NCI-H146 treated with DMSO at 0.1 percent for 48 hours (cell line): ENCODE measurements around the gene GGCT.
"Not testable (repeated sequence)": the region's sequence is repeated elsewhere in the genome, so short reads cannot be mapped to it uniquely, and the experiment has no call there.

Experiments used
- DNase-seq: peaks from one replicate; lab custom pipeline; 2025; ENCODE audit not compliant: unreplicated experiment; lab: John Stamatoyannopoulos, UW

The GGCT gene, protein sequence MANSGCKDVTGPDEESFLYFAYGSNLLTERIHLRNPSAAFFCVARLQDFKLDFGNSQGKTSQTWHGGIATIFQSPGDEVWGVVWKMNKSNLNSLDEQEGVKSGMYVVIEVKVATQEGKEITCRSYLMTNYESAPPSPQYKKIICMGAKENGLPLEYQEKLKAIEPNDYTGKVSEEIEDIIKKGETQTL

DNA sequence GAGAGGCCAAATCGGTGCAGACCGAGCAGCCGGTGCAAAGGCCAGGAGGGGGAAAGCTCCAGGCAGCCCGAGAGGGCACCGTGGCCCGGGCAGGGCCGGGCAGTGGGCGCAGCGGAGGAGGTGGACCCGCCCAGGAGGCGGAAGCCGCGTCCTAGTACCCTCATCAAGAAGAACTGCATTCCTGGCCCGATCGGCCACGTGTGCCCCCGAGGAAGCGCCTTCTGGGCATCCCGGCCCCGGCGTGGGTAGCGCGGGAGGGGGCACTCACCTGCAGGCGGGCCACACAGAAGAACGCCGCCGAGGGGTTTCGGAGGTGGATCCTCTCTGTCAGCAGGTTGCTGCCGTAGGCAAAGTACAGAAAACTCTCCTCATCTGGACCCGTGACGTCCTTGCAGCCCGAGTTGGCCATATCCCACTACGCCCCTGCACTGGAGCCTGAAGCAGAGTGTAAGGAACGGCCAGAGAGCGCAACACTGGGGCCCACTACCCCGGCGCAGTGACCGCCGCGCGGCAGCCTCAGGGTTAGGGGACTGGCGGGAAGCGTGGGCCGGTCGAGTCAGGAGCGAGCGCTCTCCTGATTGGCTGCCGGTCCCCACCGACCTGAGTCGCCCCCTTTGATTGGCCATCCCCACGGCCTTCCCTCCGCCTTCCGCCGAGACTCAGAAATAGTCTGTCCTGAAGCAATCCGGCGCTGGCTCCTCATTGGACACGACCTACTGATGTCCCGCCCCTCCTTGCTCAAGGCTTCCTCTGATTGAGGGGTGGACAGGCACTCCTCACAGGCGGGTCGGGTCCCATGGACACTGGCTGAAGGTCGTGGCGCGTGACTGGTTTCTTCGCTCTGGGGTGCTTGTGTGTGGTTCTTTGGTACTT lies at the start of gene GGCT:
Gene GGCT (minus strand): TSS at position 529 of the 873 bp plus-strand sequence. CDS start 120 bp downstream, at position 409.
- DNase-seq: peak; percentile 96

- no peak for DNase-seq
Measured at GRCh38 chr7:30553546-30553945, 48.9 kb upstream of the GGCT start.

- no peak for DNase-seq
Measured at GRCh38 chr7:30553141-30553540, 48.5 kb upstream of the GGCT start.

DNA sequence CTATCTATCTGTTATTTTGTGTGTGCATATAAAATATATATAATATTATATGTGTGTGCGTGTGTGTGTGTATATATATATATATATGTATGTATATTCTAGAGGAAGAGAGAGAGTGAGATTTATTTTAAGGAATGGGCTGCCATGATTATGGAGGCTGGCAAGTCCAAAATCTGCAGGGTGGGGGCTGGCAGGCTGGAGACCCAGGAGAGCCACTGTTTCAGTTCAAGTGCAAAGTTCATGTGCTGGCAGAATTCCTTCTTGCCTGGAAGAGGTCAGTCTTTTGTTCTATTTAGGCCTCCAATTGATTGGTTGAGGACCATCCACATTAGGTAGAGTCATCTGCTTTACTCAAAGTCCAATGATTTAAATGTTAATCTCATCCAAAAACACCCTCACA lies 47.7 kb upstream of the GGCT start:
- no peak for DNase-seq

DNA sequence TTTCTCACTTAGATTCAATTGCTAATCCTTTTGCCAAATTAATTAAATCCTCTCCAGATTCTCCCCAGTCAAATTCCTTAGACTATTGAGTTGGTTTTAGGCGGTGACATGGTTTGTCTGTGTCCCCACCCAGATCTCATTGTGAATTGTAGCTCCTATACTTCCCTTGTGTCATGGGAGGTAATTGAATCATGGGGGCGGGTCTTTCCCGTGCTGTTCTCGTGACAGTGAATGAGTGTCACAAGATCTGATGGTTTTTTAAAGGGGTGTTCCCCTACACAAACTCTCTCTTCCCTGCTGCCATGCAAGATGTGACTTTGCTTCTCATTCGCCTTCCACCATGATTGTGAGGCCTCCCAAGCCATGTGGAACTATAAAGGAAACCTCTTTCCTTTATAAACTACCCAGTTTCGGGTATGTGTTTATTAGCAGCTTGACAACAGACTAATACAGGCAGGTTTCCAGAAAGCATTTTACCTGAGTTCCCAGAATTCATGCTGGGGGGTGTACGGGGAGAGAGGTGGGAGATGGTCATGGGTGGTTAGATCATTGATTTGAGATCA lies 45.4 kb upstream of the GGCT start:
- no peak for DNase-seq

- peak; percentile 60 for DNase-seq
Measured at GRCh38 chr7:30548845-30549244, 44.2 kb upstream of the GGCT start.

- DNase-seq: no peak
Measured at GRCh38 chr7:30546596-30546995, 42.0 kb upstream of the GGCT start.

GRCh38 chr7:30545791-30546555 lies 41.3 kb upstream of the GGCT start:
- DNase-seq: no peak

DNA sequence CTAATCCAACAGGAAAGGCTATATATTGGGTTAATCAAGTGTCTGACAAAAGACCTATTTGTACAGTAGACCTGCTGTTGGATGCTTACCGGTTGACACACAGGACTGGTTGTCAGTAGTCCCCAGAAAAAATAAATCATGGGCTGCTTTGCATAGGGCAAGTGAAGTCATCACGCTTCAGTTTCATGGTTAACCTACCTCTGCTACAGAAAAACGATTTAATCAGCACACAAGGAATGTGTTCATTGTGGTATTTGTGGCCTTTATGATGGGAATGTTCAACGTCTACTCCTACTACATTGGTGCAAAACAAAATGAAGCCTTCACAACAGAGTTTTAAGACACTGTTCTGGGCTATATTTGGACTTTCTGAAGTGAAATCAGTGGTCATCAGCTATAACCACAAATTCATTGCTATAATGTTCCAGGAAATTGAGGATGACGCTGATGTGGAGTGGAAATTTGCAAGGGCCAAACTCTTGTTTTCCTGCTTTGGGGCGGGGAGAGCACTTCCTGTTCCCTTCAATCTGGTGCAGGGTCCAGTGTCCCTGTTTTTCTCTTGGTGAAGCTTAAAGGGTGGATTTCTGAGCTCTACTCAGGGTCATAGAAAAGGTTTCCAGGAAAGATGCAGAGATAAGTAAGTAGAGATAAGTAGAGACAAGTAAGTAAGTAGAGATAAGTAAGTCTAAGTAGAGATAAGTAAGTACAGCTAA lies 39.3 kb upstream of the GGCT start:
- no peak for DNase-seq

GRCh38 chr7:30543115-30543514 lies 38.5 kb upstream of the GGCT start:
- not testable (repeated sequence) for DNase-seq

DNA sequence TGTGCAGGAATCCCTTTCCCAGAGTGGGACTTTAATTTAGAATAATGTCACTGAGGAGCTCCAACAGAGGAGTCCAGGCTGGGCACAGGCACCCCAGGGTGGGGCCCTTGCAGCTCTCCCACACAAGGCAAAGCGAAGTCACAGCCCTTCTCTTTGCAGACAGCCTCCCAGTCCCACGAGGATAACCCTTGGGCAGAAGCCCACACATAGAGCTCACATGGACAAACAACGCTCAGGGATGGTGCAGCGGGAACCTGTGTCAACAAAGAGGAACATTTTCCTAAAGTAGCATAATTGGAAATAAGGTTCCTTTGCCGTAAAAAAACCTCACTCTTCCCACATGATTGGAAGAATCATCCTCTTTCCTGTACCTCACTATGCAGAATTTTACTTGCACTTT lies 29.3 kb upstream of the GGCT start:
- no peak for DNase-seq

DNA sequence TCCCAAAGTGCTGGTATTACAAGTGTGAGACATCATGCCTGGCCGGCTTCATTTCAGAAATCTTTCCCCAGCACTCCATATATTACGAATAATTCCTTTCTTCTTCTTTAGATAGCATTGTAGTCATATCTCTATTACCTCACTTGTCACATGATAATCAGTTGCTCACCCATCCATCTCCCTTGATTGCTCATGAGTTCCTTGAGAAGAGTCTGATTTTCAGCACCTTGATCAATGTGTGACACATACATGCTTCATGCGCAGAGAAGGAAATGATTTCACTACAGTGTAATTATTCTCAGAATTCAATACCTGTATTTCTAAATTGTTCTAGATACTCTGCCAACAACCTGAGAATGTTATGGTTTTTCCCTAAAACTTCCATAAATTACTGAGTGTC lies 26.7 kb upstream of the GGCT start:
- DNase-seq: no peak

GRCh38 chr7:30530373-30530772 lies 25.7 kb upstream of the GGCT start:
- no peak for DNase-seq

DNA sequence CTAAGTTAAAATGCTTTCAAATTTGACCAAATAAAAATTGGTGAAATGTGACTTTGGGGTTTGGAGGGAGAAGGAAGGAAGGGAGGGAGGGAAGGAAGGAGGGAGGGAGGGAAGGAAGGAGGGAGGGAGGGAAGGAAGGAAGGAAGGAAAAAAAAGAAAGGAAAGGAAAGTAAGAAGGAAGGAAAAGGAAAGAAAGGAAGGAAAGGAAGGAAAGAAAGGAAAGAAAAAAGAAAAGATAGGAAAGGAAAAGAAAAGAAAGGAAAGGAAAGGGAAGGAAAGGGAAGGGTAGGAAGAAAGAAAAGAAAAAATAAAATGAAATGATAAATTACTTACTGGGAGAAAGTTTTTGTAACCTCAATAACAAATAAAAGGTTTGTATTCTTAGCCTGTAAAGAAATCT lies 24.1 kb upstream of the GGCT start:
- no peak for DNase-seq

DNA sequence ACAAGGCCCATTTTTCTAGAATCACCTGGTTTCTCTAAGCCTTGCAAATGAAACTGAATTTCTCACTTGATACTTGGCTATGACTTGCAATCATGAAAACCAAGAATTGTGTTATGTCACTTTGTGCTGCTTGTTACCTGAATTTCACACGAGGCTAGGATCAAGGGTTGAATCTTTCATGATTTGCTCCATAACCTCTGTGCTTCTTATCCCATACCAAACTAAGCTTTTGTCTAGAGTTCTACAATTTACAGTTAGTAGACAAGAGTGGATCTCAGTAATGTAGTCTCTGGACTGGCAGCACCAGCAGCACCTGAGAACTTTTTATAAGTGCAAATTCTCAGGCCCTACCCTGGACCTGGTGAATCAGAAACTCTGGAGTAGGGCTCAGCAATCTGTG lies 22.7 kb upstream of the GGCT start:
- DNase-seq: not testable (repeated sequence)

GRCh38 chr7:30526163-30526562 lies 21.5 kb upstream of the GGCT start:
- no peak for DNase-seq

- DNase-seq: no peak
Measured at GRCh38 chr7:30525429-30525828, 20.8 kb upstream of the GGCT start.

GRCh38 chr7:30524545-30524944 lies 19.9 kb upstream of the GGCT start:
- DNase-seq: no peak

- DNase-seq: no peak
Measured at GRCh38 chr7:30523466-30523865, 18.8 kb upstream of the GGCT start.

- no peak for DNase-seq
Measured at GRCh38 chr7:30522159-30522558, 17.5 kb upstream of the GGCT start.

- no peak for DNase-seq
Measured at GRCh38 chr7:30521532-30521931, 16.9 kb upstream of the GGCT start.
